Stimulated activated CD4-positive, alpha-beta T cell treated with anti-CD3 and anti-CD28 coated beads, Interleukin-12 subunit alpha, Interleukin-12 subunit beta, amount 100 ng/mL, for 48 hours (primary cell): ENCODE results near the gene OR4C46.
"Not testable (repeated sequence)": the region's sequence is repeated elsewhere in the genome, so short reads cannot be mapped to it uniquely, and the experiment has no call there.

Experiments
- DNase-seq, 3 donors: peaks; one replicate each; pipeline ENCODE4 v3.0.0-alpha.2; 2020; ENCODE audit warnings: low read depth in 2 of 3, low spot score in 1 of 3

OR4C46 gene

DNA sequence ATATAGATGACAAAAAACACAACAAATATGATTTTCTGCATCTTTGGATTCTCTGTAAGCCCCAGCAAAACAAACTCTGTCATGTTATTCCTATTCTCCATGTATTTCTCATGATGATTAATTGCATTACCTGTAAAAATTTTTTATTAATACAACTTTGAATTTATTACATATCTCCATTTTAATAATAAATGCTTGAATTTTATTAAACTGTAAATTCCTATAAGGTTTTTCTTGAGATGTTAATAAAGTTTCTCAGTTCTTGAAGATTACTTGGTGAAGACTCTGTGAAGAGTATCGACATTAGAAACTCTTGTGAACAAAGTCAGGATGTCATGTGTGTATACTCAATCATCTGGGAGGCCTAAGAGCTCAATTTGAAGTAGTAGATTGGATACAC lies at the start of gene OR4C46:
Gene OR4C46 (minus strand): TSS at position 101 of the 400 bp plus-strand sequence. CDS start 0 bp downstream, at position 101.
- no peak for DNase-seq

DNA sequence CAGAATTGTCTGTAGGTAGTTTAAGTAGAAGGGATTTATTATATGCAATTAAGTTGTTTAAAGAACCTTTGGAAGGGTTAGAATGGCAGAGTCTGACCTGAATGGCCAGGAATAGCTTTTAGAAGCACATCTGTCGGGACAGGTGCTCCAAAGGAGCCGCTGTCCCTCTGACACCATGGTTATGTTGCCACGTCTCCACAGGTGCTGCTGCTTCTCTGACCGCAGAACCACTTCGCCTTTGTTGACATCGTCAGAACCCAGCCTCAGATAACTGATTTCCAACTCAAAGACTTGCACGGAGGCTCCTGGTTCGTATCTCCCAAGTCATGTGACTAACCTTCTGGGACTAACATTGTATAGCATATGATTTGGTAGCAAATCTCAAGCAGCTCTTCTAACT lies 41.8 kb upstream of the OR4C46 start:
- DNase-seq: not testable (repeated sequence)

DNA sequence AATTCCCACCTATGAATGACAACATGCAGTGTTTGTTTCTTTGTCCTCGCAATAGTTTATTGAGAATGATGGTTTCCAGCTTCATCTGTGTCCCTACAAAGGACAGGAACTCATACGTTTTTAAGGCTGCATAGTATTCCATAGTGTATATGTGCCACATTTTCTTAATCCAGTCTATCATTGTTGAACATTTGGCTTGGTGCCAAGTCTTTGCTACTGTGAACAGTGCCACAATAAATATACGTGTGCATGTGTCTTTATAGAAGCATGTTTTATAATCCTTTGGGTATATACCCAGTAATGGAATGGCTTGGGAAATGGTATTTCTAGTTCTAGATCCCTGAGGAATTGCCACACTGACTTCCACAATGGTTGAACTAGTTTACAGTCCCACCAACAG lies 42.4 kb downstream of the OR4C46 start:
- not testable (repeated sequence) for DNase-seq

DNA sequence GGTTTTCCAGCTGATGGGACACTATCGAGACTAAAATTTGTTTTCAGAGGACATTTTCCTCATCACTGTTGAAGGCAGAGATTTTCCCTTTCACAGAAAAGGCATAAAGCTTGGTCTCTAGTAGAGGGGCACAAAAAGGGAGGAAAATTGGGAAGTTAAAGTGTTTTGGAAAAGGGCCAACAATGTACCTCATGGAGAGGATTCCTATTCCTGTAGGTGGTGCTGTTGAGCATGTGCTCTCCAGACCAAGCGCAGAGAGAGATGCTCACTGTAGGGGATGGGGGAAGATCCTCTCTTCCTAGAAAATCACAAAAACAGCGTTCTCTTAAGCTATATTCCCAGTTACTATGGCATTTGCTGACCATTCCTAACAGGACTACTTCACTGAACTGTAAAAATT lies 44.9 kb downstream of the OR4C46 start:
- DNase-seq: no peak

DNA sequence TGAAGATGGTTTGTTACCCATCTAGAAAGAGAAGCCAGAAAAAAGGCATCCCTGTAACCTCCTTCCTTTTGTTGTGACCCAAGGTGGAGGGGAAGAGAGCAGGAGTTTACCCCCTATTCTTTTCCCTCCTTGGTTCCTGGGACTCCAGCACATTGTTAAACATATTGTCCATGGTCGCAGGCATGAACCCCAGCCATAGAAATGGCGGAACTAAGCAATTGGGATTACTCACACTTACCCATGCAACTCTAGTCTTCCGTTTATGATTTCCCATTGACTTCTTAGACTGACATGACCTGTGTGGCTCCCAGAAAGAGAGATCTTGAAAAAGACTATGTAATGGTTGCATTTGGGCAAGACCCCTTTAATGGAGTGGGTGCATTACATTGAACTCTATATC lies 45.4 kb downstream of the OR4C46 start:
- DNase-seq: no peak
